Activated CD4-positive, alpha-beta memory T cell treated with anti-CD3 and anti-CD28 coated beads for 36 hours (primary cell): Measurements from ENCODE around the gene DUSP1. TPM values are rescaled to one million over a fixed set of nuclear protein-coding genes. Genes with fewer than 3 reads are reported as not detected.

Source experiments
- CTCF ChIA-PET: fragments of 350-600 bp; sonication (Branson Sonifier 250); formaldehyde crosslinking; loops from one replicate; lab custom pipeline; 2021; ENCODE audit warnings: antibody characterized with exemption, inconsistent platforms; lab: Charles Lee
- POLR2A ChIA-PET: fragments of 350-600 bp; sonication (Branson Sonifier 250); formaldehyde crosslinking; loops from one replicate; lab custom pipeline; 2021; ENCODE audit warnings: antibody characterized with exemption; lab: Charles Lee
- DNase-seq: peaks from one replicate; pipeline ENCODE4 v3.0.0-alpha.2; 2020
- H3K27ac Mint-ChIP-seq: one replicate; pipeline ENCODE4 v1.8.0; 2021; ENCODE audit warnings: mixed read lengths
- H3K27me3 Mint-ChIP-seq: one replicate; pipeline ENCODE4 v1.8.0; 2021; ENCODE audit warnings: mixed read lengths
- H3K36me3 Mint-ChIP-seq: one replicate; pipeline ENCODE4 v1.8.0; 2021; ENCODE audit warnings: mixed read lengths
- H3K4me1 Mint-ChIP-seq: one replicate; pipeline ENCODE4 v1.8.0; 2021; ENCODE audit warnings: low read depth, mixed read lengths
- H3K4me3 Mint-ChIP-seq: one replicate; pipeline ENCODE4 v1.8.0; 2021; ENCODE audit warnings: mild to moderate bottlenecking, mixed read lengths
- H3K9me3 Mint-ChIP-seq: one replicate; pipeline ENCODE4 v1.8.0; 2021; ENCODE audit warnings: mixed read lengths
- intact Hi-C: fragments of 100-400 bp; cut with micrococcal nuclease; formaldehyde crosslinking; loops from one replicate; pipeline ENCODE4 v1.15.1; 2023
- total RNA-seq, 2 experiments: library from RNA; stranded (reverse); gene quantifications; one replicate each; pipeline ENCODE4 v1.2.3, GENCODE V29; 2021

DUSP1 gene
- total RNA-seq, 2 experiments from 2014 or later, result 10.6 to 10.7 TPM

- CTCF ChIA-PET, result no interaction called here
- Mint-ChIP-seq H3K27me3 (peaks cover 3% of the 10 kb centered on the region), H3K4me1 (peaks cover 2% of the 10 kb centered on the region), H3K9me3 (peaks cover 9% of the 10 kb centered on the region), H3K36me3 (no peaks in the 10 kb centered on the region), H3K27ac (no peak overlapping the region), H3K4me3 (no peak overlapping the region)
- no peak for DNase-seq
- POLR2A ChIA-PET, result no interaction called here
- intact Hi-C loops, result no loop called here
These were observed 25.6 kb downstream of the DUSP1 start for GRCh38 chr5:172745406-172745805.

DNA sequence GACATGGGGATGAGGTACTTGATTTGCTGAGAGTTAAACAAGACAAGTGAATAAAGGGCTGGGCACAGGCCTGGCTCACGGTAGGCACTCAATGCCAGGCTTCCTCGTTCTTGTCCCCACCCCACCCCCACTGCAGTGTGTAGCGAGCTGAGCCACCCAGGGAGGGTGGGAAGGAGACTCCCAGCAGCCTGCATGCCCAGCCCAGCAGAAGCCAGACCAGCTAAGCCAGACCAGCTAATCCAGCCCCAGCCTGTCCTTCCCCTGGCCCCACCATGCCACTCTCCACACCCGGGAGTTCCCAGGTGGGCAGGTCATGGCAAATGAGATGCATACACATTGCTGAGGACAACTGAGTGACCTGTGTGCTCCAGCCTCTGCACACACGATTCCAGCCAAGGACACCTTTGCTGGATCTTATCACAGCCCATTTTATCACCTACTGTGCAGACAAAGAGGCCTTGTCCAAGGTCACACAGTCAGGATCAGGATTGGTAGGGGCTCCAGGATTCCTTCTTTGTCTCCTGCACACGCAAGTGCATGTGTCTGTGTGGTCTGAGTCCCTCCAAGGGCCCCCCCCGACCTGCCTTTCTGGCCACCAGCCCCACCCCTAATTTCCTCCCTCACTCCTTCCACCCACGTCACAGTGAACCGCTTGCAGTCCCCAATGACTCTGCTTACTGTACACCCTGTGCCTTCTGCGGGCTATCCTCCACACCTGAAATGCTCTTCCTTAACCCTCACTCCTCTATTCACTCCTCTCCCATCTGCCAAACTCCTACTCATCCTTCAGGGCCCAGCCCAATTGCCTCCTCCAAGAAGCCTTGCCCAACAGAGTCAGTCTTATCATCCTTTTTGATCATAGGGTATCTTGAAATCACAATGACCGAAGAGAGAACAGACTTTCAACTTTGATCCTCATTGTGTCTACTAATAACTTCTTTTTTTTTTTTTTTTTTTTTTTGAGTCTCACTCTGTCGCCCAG is 26.6 kb downstream of the DUSP1 start:
- Mint-ChIP-seq H3K4me3 (no peak overlapping the region), H3K9me3 (peaks cover 9% of the 10 kb centered on the region), H3K4me1 (peaks cover 2% of the 10 kb centered on the region), H3K36me3 (no peaks in the 10 kb centered on the region), H3K27ac (no peak overlapping the region), H3K27me3 (peaks cover 3% of the 10 kb centered on the region)
- DNase-seq, result no peak
- ChIA-PET POLR2A (no interaction called here), CTCF (no interaction called here)
- intact Hi-C loops, result no loop called here

- intact Hi-C loops, result no loop called here
- Mint-ChIP-seq H3K9me3 (peaks cover 9% of the 10 kb centered on the region), H3K4me3 (no peak overlapping the region), H3K4me1 (peaks cover 2% of the 10 kb centered on the region), H3K36me3 (no peaks in the 10 kb centered on the region), H3K27ac (no peak overlapping the region), H3K27me3 (peaks cover 3% of the 10 kb centered on the region)
- no peak for DNase-seq
- ChIA-PET POLR2A (no interaction called here), CTCF (no interaction called here)
These were observed 27.7 kb downstream of the DUSP1 start for GRCh38 chr5:172743112-172743959.

GRCh38 chr5:172741206-172741582 is 29.8 kb downstream of the DUSP1 start:
- intact Hi-C loops, result no loop called here
- H3K27ac Mint-ChIP-seq, result no peak overlapping the region
- DNase-seq, result no peak
- POLR2A ChIA-PET, result no interaction called here
- CTCF ChIA-PET, result no interaction called here
- H3K4me1 Mint-ChIP-seq, result peaks cover 2% of the 10 kb centered on the region
- no peaks in the 10 kb centered on the region for H3K36me3 Mint-ChIP-seq
- H3K27me3 Mint-ChIP-seq, result peaks cover 3% of the 10 kb centered on the region
- H3K9me3 Mint-ChIP-seq, result no peaks in the 10 kb centered on the region
- no peak overlapping the region for H3K4me3 Mint-ChIP-seq

- intact Hi-C loops, result no loop called here
- no peak overlapping the region for H3K27ac Mint-ChIP-seq
- H3K27me3 Mint-ChIP-seq, result no peaks in the 10 kb centered on the region
- ChIA-PET POLR2A (no interaction called here), CTCF (interaction anchor here (0.8 kb wide), 1 partner anchor 192 kb away, joined by 3 read pairs; no protein-coding TSS in a partner anchor)
- H3K9me3 Mint-ChIP-seq, result no peaks in the 10 kb centered on the region
- H3K4me3 Mint-ChIP-seq, result no peak overlapping the region
- H3K36me3 Mint-ChIP-seq, result no peaks in the 10 kb centered on the region
- H3K4me1 Mint-ChIP-seq, result peaks cover 2% of the 10 kb centered on the region
- DNase-seq, result no peak
These were observed 30.4 kb downstream of the DUSP1 start for GRCh38 chr5:172740428-172741205.

DNA sequence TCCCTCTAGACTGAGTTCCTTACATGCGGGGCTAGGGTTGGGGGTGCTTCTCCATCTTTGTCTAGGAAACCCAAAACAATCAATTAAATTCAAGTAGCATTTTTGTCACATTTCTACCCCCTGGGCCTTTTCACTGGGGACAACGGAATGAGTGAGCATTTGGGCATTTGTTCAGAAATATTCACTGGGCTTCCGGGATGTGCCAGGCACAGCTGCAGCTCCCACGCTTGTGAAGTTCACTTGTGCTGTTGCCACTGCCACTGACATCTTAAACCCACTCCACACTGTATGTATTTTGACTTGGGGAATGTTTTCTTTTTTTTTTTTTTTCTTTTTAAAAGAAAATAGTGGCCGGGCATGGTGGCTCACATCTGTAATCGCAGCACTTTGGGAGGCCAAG is 31.6 kb downstream of the DUSP1 start:
- H3K27me3 Mint-ChIP-seq, result no peaks in the 10 kb centered on the region
- no peaks in the 10 kb centered on the region for H3K9me3 Mint-ChIP-seq
- ChIA-PET POLR2A (no interaction called here), CTCF (no interaction called here)
- no peaks in the 10 kb centered on the region for H3K36me3 Mint-ChIP-seq
- DNase-seq, result no peak
- H3K4me1 Mint-ChIP-seq, result no peaks in the 10 kb centered on the region
- H3K27ac Mint-ChIP-seq, result no peak overlapping the region
- intact Hi-C loops, result no loop called here
- no peak overlapping the region for H3K4me3 Mint-ChIP-seq

GRCh38 chr5:172736508-172737135 is 34.4 kb downstream of the DUSP1 start:
- ChIA-PET CTCF (no interaction called here), POLR2A (no interaction called here)
- intact Hi-C loops, result no loop called here
- no peaks in the 10 kb centered on the region for H3K9me3 Mint-ChIP-seq
- H3K4me3 Mint-ChIP-seq, result no peak overlapping the region
- H3K27me3 Mint-ChIP-seq, result no peaks in the 10 kb centered on the region
- H3K4me1 Mint-ChIP-seq, result no peaks in the 10 kb centered on the region
- DNase-seq, result no peak
- H3K36me3 Mint-ChIP-seq, result no peaks in the 10 kb centered on the region
- H3K27ac Mint-ChIP-seq, result no peak overlapping the region

DNA sequence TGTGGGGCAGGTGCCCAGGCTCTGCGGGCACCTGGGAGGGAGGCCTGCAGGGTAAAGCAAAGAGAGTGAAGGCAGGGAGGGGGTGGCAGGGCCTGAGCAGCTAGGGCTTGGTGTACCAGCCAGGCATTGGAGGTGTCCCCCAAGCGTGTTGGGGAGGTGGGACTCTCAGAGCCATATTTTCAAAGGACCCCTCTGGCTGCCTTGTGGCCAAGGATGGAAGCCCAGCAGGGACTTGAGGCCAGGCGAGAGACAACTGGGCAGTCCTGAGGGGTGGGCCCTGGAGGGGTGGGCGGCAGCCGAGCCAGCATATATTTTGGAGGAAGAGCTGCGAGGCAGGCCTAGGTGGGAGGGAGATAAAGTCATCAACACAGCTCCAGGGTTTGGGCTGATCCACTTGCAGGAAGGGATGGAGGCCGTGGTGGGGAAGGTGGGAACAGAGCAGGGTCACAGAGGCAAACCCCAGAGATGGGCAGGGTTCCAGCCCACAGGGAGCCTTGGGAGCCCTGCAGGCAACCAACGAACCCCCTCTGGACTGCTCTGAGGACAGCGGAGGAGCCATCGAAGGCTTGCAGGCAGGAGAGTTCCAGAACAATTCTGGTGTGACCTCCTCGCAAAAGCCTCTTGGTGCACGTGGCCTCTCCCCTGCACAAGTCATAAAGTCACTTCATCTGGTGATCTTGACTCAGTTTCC is 35.7 kb downstream of the DUSP1 start:
- no peak for DNase-seq
- no peak overlapping the region for H3K4me3 Mint-ChIP-seq
- H3K27me3 Mint-ChIP-seq, result no peaks in the 10 kb centered on the region
- no peaks in the 10 kb centered on the region for H3K36me3 Mint-ChIP-seq
- no peak overlapping the region for H3K27ac Mint-ChIP-seq
- ChIA-PET CTCF (interaction anchor here (1.1 kb wide), 1 partner anchor 21 kb away, joined by 3 read pairs; no protein-coding TSS in a partner anchor), POLR2A (no interaction called here)
- intact Hi-C loops, result no loop called here
- H3K4me1 Mint-ChIP-seq, result no peaks in the 10 kb centered on the region
- H3K9me3 Mint-ChIP-seq, result no peaks in the 10 kb centered on the region

DNA sequence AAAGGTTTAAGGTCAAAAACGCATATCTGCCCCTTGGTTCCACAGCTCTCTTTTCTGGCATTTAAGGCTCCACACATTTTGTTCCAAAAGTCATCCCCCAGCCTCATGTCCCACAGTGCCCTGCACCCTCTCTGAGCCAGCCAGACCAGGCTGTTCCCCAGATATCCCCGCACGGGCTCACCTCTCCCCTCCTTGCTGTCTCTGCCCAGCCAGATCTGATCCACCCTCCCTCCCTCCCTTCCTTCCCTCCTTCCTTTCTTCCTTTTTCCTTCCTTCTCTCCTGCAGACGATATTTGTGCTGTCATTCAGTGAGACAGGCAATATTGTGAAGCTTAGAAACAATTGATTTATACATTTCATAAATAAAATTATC is 37.0 kb downstream of the DUSP1 start:
- no peak overlapping the region for H3K27ac Mint-ChIP-seq
- H3K4me3 Mint-ChIP-seq, result no peak overlapping the region
- no peaks in the 10 kb centered on the region for H3K9me3 Mint-ChIP-seq
- no peak for DNase-seq
- no peaks in the 10 kb centered on the region for H3K36me3 Mint-ChIP-seq
- POLR2A ChIA-PET, result no interaction called here
- H3K27me3 Mint-ChIP-seq, result no peaks in the 10 kb centered on the region
- no peaks in the 10 kb centered on the region for H3K4me1 Mint-ChIP-seq
- CTCF ChIA-PET, result interaction anchor here (1.1 to 1.5 kb wide), 2 partner anchors 19 to 199 kb away, joined by 3 to 10 read pairs; no protein-coding TSS in a partner anchor
- intact Hi-C loops, result no loop called here

GRCh38 chr5:172733131-172733973 is 37.6 kb downstream of the DUSP1 start:
- ChIA-PET POLR2A (no interaction called here), CTCF (interaction anchor here (1.5 kb wide), 1 partner anchor 200 kb away, joined by 10 read pairs; no protein-coding TSS in a partner anchor)
- intact Hi-C loops, result no loop called here
- Mint-ChIP-seq H3K27ac (no peak overlapping the region), H3K9me3 (no peaks in the 10 kb centered on the region), H3K4me1 (no peaks in the 10 kb centered on the region), H3K4me3 (no peak overlapping the region), H3K36me3 (no peaks in the 10 kb centered on the region), H3K27me3 (no peaks in the 10 kb centered on the region)
- DNase-seq, result no peak
